Fibroblast of the conjunctiva (primary cell): Measurements from ENCODE around the gene SUPT3H.
"Not testable (repeated sequence)": the region's sequence is repeated elsewhere in the genome, so short reads cannot be mapped to it uniquely, and the experiment has no call there.

Experiments
- DNase-seq: peaks from one replicate; pipeline ENCODE4 v3.0.0-alpha.2; 2010; ENCODE audit warnings: low read depth

The SUPT3H gene

GRCh38 chr6:45323656-45324224 is 54.0 kb downstream of the SUPT3H start:
- no peak for DNase-seq

- DNase-seq = no peak
These were observed 57.4 kb downstream of the SUPT3H start for GRCh38 chr6:45320349-45320748.

- DNase-seq = no peak
These were observed 63.6 kb downstream of the SUPT3H start for GRCh38 chr6:45314146-45314545.

GRCh38 chr6:45310118-45310788 is 67.5 kb downstream of the SUPT3H start:
- DNase-seq = no peak

- no peak for DNase-seq
These were observed 72.2 kb downstream of the SUPT3H start for GRCh38 chr6:45305546-45305945.

- DNase-seq = no peak
These were observed 74.9 kb downstream of the SUPT3H start for GRCh38 chr6:45302832-45303231.

GRCh38 chr6:45301348-45302142 is 76.2 kb downstream of the SUPT3H start:
- no peak for DNase-seq

GRCh38 chr6:45300736-45301135 is 77.0 kb downstream of the SUPT3H start:
- DNase-seq = no peak

- DNase-seq = no peak
These were observed 78.6 kb downstream of the SUPT3H start for GRCh38 chr6:45299096-45299581.

- DNase-seq = no peak
These were observed 80.4 kb downstream of the SUPT3H start for GRCh38 chr6:45297320-45297719.

- DNase-seq = not testable (repeated sequence)
These were observed 83.6 kb downstream of the SUPT3H start for GRCh38 chr6:45294065-45294701.

GRCh38 chr6:45293306-45293705 is 84.4 kb downstream of the SUPT3H start:
- no peak for DNase-seq

GRCh38 chr6:45289751-45290514 is 87.8 kb downstream of the SUPT3H start:
- DNase-seq = no peak

- not testable (repeated sequence) for DNase-seq
These were observed 91.0 kb downstream of the SUPT3H start for GRCh38 chr6:45286707-45287106.

- no peak for DNase-seq
These were observed 99.4 kb downstream of the SUPT3H start for GRCh38 chr6:45278367-45278766.

- DNase-seq = not testable (repeated sequence)
These were observed 100.0 kb downstream of the SUPT3H start for GRCh38 chr6:45277741-45278140.

- DNase-seq = no peak
These were observed 102.4 kb downstream of the SUPT3H start for GRCh38 chr6:45275358-45275757.

- DNase-seq = peak; percentile 40
These were observed 105.1 kb downstream of the SUPT3H start for GRCh38 chr6:45272626-45273025.

GRCh38 chr6:45265246-45265645 is 112.5 kb downstream of the SUPT3H start:
- no peak for DNase-seq

- DNase-seq = no peak
These were observed 117.0 kb downstream of the SUPT3H start for GRCh38 chr6:45260696-45261095.
